PC-9 (cell line): ENCODE data around the gene AMZ1. TPM values are rescaled to one million over a fixed set of nuclear protein-coding genes. Genes with fewer than 3 reads are reported as not detected.

Experiments
- BruUV-seq: library from RNA; stranded (reverse); fragments of 400-500 nt; replicated peaks from 2 replicates; lab custom pipeline; 2021; lab: Mats Ljungman, UMichigan
- CTCF ChIA-PET: fragments of 300-600 bp; sonication (Branson Sonifier 250); formaldehyde crosslinking; loops from one replicate; lab custom pipeline; 2022; ENCODE audit warnings: antibody characterized with exemption; lab: Charles Lee
- POLR2A ChIA-PET: fragments of 300-600 bp; sonication (Branson Sonifier 250); formaldehyde crosslinking; loops from one replicate; lab custom pipeline; 2022; ENCODE audit warnings: antibody characterized with exemption; ENCODE audit not compliant: unreplicated experiment; lab: Charles Lee
- DNase-seq, 2 experiments: peaks; one replicate each; pipeline versions ENCODE4 v3.0.0 to v3.0.0-alpha.2; 2015 to 2022; ENCODE audit warnings: mixed read lengths in 1 of 2
- H2AFZ ChIP-seq: fragments of 200-600 bp; sonication (generic); 2 replicates; pipeline ENCODE4 v1.8.1; 2017; ENCODE audit warnings: antibody characterized with exemption
- H3F3A ChIP-seq: fragments of 200-600 bp; sonication (generic); 2 replicates; pipeline ENCODE4 v1.8.1; 2017; ENCODE audit warnings: antibody characterized with exemption, mild to moderate bottlenecking, low read depth; ENCODE audit not compliant: insufficient read depth
- H3K27ac ChIP-seq: fragments of 200-600 bp; sonication (generic); 2 replicates; pipeline ENCODE4 v1.6.1; 2016; ENCODE audit warnings: mixed run types
- H3K27me3 ChIP-seq: fragments of 200-600 bp; sonication (generic); 2 replicates; pipeline ENCODE4 v1.6.1; 2016; ENCODE audit warnings: low read depth, mixed run types; ENCODE audit not compliant: insufficient read depth
- H3K36me3 ChIP-seq: fragments of 200-600 bp; sonication (generic); 2 replicates; pipeline ENCODE4 v1.6.1; 2016; ENCODE audit warnings: low read depth, mixed run types
- H3K4me1 ChIP-seq: fragments of 200-600 bp; sonication (generic); replicated peaks from 2 replicates; pipeline ENCODE4 v1.6.1; 2016; ENCODE audit warnings: mixed run types; ENCODE audit not compliant: insufficient read depth
- H3K4me2 ChIP-seq: fragments of 200-600 bp; sonication (generic); 2 replicates; pipeline ENCODE4 v1.6.1; 2017; ENCODE audit warnings: mixed run types
- H3K4me3 ChIP-seq: fragments of 200-600 bp; sonication (generic); 2 replicates; pipeline ENCODE4 v1.6.1; 2016; ENCODE audit warnings: mixed run types
- H3K79me2 ChIP-seq: fragments of 200-600 bp; sonication (generic); 2 replicates; pipeline ENCODE4 v1.6.1; 2017; ENCODE audit warnings: low read depth, mixed run types
- H3K9me2 ChIP-seq: fragments of 200-600 bp; sonication (generic); 2 replicates; pipeline ENCODE4 v1.8.1; 2017; ENCODE audit warnings: mild to moderate bottlenecking; ENCODE audit not compliant: insufficient read depth
- H3K9me3 ChIP-seq: fragments of 200-600 bp; sonication (generic); 2 replicates; pipeline ENCODE4 v1.8.1; 2016; ENCODE audit warnings: low read depth; ENCODE audit not compliant: insufficient read depth
- H4K20me1 ChIP-seq: fragments of 200-600 bp; sonication (generic); 2 replicates; pipeline ENCODE4 v1.8.1; 2017; ENCODE audit not compliant: insufficient read depth
- EZH2 ChIP-seq: fragments of 200-600 bp; sonication (generic); IDR thresholded peaks from 2 replicates; pipeline ENCODE4 v1.8.0; 2017; ENCODE audit warnings: antibody characterized with exemption, low read depth
- intact Hi-C: fragments of 100-400 bp; cut with micrococcal nuclease; formaldehyde crosslinking; loops from one replicate; pipeline ENCODE4 v1.10.0; 2022; ENCODE audit not compliant: unreplicated experiment
- total RNA-seq: library from RNA; stranded (reverse); gene quantifications from 2 replicates; pipeline ENCODE4 v1.2.3, GENCODE V29; 2021
- TF ChIP-seq, protein P1 (sequence below): fragments of 200-600 bp; sonication (generic); conservative IDR thresholded peaks from 2 replicates; pipeline ENCODE4 v1.6.1; 2017; ENCODE audit warnings: mixed run types, antibody characterized with exemption, mild to moderate bottlenecking, moderate library complexity

The AMZ1 gene
- total RNA-seq, 1 experiment from 2014 or later = not detected

DNA sequence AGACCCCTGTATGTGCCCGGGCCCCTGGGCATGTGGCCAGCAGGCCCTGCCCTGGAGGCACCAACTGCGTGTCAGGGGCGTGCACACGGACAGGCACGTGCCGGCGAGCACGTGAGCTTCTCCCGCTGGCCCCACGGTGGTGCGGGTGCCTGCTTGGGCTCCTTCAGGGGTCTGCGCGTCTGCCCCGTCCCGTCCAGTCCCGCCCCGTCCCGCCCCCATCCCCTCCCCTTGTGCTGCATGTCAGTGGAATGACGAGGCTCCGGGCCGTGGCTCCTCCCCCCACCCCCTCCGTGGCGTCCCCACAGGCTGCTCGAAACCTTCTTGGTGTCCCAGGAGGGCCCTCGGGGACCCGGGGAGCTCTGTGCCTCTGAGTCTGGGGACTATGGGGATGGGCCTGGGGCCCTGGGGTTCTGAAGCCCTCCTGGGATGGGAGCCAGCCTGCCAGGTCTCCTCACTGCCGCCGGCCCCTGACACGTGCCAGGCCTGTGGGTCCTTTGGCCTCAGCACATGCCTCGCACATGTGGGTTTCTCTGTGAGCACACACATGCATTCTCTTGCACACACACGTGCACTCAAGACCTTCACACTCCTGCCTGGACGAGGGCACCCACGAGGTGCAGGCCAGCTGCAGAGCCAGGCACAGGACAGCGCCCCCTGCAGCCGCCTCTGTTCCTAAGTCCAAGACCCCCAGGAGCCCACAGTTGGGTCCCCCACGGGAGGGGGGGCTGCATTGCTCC, 27.5 kb upstream of the AMZ1 start:
- DNase-seq = no peak
- Histone ChIP-seq H3K4me3 (no peak overlapping the region), H3K9me3 (no peaks in the 10 kb centered on the region), H4K20me1 (peaks cover 6% of the 10 kb centered on the region; the same call in 1 of the 2 replicates), H3K36me3 (no peaks in the 10 kb centered on the region), H3K9me2 (no peaks in the 10 kb centered on the region), H3F3A (no peaks in the 10 kb centered on the region; the same call in 1 of the 2 replicates), H3K27me3 (no peaks in the 10 kb centered on the region), H2AFZ (no peak overlapping the region), H3K27ac (no peak overlapping the region), H3K79me2 (no peaks in the 10 kb centered on the region), H3K4me1 (no peaks in the 10 kb centered on the region), H3K4me2 (no peak overlapping the region)
- CTCF ChIA-PET = interaction anchor here (0.7 kb wide), 1 partner anchor 257 kb away, joined by 9 read pairs; the partner anchor contains the start of gene CHST12
- intact Hi-C loops = no loop called here
- TF ChIP-seq, protein P1, sequence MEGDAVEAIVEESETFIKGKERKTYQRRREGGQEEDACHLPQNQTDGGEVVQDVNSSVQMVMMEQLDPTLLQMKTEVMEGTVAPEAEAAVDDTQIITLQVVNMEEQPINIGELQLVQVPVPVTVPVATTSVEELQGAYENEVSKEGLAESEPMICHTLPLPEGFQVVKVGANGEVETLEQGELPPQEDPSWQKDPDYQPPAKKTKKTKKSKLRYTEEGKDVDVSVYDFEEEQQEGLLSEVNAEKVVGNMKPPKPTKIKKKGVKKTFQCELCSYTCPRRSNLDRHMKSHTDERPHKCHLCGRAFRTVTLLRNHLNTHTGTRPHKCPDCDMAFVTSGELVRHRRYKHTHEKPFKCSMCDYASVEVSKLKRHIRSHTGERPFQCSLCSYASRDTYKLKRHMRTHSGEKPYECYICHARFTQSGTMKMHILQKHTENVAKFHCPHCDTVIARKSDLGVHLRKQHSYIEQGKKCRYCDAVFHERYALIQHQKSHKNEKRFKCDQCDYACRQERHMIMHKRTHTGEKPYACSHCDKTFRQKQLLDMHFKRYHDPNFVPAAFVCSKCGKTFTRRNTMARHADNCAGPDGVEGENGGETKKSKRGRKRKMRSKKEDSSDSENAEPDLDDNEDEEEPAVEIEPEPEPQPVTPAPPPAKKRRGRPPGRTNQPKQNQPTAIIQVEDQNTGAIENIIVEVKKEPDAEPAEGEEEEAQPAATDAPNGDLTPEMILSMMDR = peak; percentile 41; the same call in 1 of the 2 replicates
- no peak for TF ChIP-seq EZH2
- POLR2A ChIA-PET = no interaction called here
- BruUV-seq = no TSS peak

DNA sequence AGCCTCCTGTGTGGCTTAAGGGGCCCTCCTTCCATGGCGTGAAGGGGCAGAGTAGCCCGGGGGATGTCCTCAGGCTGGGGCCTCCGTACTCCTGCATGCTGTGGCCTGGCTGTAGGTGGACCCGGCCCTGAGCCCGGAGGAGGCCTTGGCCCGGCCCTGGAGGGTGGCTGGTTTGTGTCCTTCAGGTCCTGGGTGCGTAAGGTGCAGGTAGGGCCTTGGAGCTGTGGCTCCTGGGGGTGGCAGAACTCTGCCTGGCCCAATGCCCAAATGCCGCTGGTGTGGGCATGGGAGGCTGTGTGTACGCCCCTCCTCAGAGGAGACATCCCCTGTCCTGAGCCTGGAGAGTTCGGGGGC, 26.9 kb upstream of the AMZ1 start:
- H3K79me2 ChIP-seq = no peaks in the 10 kb centered on the region
- CTCF ChIA-PET = no interaction called here
- H3K27ac ChIP-seq = no peak overlapping the region
- H3K4me2 ChIP-seq = no peak overlapping the region
- no peaks in the 10 kb centered on the region for H3K27me3 ChIP-seq
- no peak overlapping the region for H2AFZ ChIP-seq
- H3K4me3 ChIP-seq = no peak overlapping the region
- no TSS peak for BruUV-seq
- H3F3A ChIP-seq = no peaks in the 10 kb centered on the region; the same call in 1 of the 2 replicates
- intact Hi-C loops = no loop called here
- peaks cover 6% of the 10 kb centered on the region; the same call in 1 of the 2 replicates for H4K20me1 ChIP-seq
- TF ChIP-seq, protein P1 = 0 out of 2 replicates have a peak, but pooled peaks have one; percentile 2
- TF ChIP-seq EZH2 = no peak
- DNase-seq = no peak
- H3K9me3 ChIP-seq = no peaks in the 10 kb centered on the region
- no peaks in the 10 kb centered on the region for H3K4me1 ChIP-seq
- POLR2A ChIA-PET = no interaction called here
- H3K36me3 ChIP-seq = no peaks in the 10 kb centered on the region
- no peaks in the 10 kb centered on the region for H3K9me2 ChIP-seq

DNA sequence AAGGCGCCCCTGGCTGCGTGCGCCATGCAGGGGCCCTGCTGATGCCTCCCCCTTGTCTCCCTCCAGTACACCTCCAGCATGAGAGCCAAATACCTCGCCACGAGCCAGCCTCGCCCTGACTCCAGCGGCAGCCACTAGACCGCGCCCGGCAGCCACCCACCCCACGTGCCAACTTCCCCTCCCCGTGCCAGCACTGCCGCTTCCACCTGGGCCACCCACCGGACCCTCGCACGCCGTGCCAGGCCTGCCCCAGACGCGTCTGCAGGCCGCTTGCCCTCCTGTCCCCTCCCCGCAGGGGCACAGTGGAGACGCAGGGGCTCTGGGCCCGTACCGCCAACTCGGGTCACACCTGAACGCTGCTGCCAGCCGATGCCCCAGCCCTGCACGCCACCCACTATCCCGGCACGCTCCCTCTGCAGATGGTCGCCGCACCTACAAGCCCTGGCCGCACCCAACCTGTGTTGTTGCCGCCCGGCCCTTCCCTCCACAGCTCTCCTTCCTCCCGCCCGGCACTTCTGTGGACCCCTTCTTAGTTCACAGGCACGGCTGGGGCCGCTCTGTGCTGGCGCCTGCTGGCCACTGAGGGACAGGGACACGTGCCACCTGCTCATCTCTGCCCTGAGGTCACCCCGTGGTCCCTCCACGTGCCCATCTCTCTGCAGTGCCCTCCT, 26.3 kb upstream of the AMZ1 start:
- Histone ChIP-seq H3K4me1 (no peaks in the 10 kb centered on the region), H3K4me2 (no peak overlapping the region), H3K79me2 (no peaks in the 10 kb centered on the region), H2AFZ (no peak overlapping the region), H3K27me3 (no peaks in the 10 kb centered on the region), H3F3A (no peaks in the 10 kb centered on the region; the same call in 1 of the 2 replicates), H4K20me1 (peaks cover 6% of the 10 kb centered on the region; the same call in 1 of the 2 replicates), H3K27ac (no peak overlapping the region), H3K9me2 (no peaks in the 10 kb centered on the region), H3K4me3 (no peak overlapping the region), H3K9me3 (no peaks in the 10 kb centered on the region), H3K36me3 (no peaks in the 10 kb centered on the region)
- BruUV-seq = no TSS peak
- DNase-seq = no peak
- intact Hi-C loops = no loop called here
- ChIA-PET POLR2A (no interaction called here), CTCF (no interaction called here)
- no peak for TF ChIP-seq EZH2
- TF ChIP-seq, protein P1 = no peak
